Measurements from ENCODE around the gene FBLN2.

Gene FBLN2

GRCh38 chr3:13581485-13582365, 32.8 kb downstream of the FBLN2 start:
- no peak for DNase-seq (ENCODE audit: low spot score)

GRCh38 chr3:13582366-13583250, 33.7 kb downstream of the FBLN2 start:
- no peak for DNase-seq (ENCODE audit: low spot score)

DNA sequence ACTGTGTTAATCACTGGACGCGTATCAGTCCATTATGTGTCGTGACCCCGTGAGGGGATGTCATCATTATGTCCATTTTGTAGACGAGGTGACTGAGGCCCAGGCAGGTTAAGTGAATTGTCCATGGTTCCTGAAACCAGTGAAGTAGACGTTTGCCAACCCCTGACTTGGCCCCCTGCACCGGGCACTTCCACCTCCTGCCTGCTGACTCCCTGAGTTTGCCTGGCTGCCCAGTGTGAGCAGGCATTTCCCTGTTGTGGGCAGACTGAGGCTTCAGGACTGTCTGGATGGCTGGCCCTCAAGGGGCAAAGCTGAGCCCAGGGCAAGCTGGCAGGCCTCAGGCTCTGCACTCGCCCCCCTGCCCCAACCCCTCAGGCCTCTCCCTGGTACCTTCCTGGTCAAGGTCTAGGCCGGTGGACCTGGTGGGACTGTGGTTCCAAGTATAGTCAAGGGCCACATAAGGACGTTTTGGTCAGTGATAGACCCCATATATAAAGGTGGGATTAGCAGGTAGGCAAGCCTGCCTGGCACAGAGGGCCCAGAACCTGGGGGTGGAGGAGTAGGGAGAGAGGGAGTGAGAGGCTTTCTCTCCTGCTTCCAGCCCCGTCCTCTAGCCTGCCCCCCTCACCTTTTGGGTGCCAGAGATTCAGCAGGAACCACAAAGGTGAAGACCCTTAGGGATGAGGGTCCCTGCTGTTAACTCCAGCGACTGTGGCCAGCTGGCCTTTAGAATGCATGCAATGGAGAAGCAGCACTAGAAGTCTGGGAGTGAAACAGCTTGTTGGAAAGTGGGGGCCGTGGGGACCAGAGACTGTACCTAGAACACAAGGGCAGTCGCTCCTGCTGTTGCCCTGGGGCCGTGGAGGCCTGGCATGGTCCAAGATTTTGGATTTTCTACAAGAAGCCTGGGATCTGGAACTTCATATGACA, 34.6 kb downstream of the FBLN2 start:
- DNase-seq (ENCODE audit: low spot score), result no peak

GRCh38 chr3:13584427-13584891, 35.5 kb downstream of the FBLN2 start:
- no peak for DNase-seq (ENCODE audit: low spot score)

GRCh38 chr3:13584901-13585300, 36.0 kb downstream of the FBLN2 start:
- no peak for DNase-seq (ENCODE audit: low spot score)

DNA sequence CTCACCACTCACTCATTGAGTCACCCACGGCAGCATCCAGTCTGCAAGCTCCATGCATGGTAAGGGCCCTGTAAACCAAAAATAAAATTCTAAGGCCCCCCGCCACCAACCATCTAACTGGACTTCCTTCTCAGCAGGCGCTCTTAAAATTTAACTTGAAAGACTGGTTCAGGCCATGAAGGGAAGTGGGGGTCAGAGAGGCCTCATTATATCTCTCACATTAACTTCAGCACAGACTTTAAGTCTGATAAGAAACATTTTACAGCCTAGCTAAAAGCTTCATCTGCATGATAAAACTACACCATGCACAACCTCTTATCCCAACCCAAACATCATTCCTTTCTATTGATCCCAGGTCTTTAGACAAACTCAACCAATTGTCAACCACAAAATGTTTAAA, 38.5 kb downstream of the FBLN2 start:
- no peak for DNase-seq (ENCODE audit: low spot score)

GRCh38 chr3:13588221-13588701, 39.3 kb downstream of the FBLN2 start:
- DNase-seq (ENCODE audit: low spot score), result no peak

DNA sequence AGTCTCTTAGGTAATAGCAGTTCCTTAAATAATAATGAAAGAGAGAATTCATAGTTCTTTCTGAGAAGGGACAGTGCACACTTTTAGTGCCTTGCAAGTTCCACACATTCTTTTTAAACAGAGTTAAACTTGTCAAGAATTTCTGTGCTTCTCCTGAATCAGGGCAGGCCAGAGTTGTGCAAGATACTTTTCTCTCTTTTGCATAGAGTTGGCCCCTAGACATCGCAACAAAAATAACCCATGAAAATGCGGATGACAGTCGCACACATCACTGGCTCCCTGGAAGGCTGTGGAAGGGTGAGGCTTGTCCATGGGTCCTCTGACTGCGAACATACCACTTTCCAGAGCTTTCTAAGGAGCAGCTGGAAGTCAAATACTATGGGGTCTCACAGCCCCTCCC, 40.1 kb downstream of the FBLN2 start:
- DNase-seq (ENCODE audit: low spot score), result no peak

GRCh38 chr3:13590841-13591520, 42.1 kb downstream of the FBLN2 start:
- no peak for DNase-seq (ENCODE audit: low spot score)

DNA sequence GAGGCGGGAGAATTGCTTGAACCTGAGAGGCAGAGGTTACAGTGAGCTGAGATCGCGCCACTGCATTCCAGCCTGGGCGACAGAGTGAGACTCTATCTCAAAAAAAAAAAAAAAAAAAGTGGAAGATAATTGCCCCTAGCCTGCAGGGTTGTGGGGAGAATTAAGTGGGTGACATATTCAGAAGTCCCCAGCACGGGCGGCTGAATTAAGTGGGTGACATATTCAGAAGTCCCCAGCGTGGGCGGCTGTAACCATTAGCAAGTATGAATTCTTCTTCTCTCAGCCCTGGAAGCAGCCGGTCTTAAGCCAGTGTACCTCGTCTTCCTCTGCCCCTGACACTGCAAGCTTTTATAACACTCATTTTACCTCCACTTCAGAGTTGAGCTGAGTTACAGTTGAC, 44.7 kb downstream of the FBLN2 start:
- DNase-seq (ENCODE audit: low spot score), result no peak

DNA sequence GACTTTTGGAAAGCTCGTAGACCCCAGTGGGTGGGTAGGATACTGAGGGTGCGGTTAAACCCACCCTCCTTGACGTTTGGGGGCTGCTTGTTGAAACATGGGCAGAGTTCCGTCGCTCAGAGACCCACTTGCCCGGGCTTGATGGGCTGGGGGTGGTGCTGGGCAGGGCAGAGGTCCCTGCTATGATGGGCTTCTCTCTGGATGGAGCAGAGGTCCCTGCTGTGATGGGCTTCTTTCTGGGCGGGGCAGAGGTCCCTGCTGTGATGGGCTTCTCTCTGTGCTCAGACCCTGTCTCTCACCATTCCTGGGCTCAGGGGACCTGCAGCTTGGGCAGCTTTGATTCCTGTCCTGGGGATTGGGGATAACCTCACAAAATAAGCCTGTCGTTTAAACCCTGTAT, 45.2 kb downstream of the FBLN2 start:
- no peak for DNase-seq (ENCODE audit: low spot score)

DNA sequence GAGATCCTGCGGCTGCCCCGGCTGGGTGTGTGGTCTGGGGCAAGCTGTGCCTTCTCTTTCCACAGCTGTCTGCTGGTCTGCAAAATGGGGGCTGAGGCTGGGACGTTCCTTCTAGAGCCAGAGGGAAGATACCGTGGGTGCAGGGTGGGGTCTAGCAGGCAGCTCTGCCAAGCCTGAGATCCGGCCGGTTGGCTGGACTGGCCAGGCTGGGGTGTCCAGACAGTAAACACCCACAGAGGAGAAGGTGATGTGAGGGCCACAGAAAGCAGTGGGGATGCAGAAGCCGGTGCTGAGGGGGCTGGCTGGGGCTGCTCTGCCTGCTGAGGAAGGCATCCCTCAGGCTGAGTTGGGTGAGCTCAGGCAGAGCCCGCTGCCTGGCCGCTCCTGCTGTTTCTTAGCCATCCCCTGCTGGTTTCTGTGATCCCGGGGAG, 46.1 kb downstream of the FBLN2 start:
- DNase-seq (ENCODE audit: low spot score), result no peak

DNA sequence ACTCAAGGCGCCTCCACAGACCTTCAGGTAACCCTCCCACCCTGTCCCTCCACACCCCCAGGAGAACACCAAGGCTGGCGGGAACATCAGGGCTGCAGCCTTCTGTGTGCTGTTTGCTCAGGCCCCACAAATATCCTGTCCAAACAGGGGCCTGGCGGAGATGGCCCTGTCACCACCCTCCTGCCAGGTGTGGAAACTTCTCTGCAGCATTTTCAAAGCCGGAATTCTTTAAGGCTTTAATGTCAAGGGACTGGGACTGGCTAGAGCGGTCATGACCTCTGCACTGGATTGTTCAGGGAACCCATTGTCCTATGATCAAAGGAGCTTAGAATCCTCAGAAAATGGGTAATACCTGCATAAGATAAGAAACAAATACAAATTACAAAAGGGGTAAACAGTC, 46.6 kb downstream of the FBLN2 start:
- DNase-seq (ENCODE audit: low spot score), result no peak

- DNase-seq (ENCODE audit: low spot score), result no peak
Measured at GRCh38 chr3:13596426-13597205, 47.7 kb downstream of the FBLN2 start.

- no peak for DNase-seq (ENCODE audit: low spot score)
Measured at GRCh38 chr3:13597661-13598060, 48.7 kb downstream of the FBLN2 start.

- no peak for DNase-seq (ENCODE audit: low spot score)
Measured at GRCh38 chr3:13598201-13598600, 49.3 kb downstream of the FBLN2 start.

DNA sequence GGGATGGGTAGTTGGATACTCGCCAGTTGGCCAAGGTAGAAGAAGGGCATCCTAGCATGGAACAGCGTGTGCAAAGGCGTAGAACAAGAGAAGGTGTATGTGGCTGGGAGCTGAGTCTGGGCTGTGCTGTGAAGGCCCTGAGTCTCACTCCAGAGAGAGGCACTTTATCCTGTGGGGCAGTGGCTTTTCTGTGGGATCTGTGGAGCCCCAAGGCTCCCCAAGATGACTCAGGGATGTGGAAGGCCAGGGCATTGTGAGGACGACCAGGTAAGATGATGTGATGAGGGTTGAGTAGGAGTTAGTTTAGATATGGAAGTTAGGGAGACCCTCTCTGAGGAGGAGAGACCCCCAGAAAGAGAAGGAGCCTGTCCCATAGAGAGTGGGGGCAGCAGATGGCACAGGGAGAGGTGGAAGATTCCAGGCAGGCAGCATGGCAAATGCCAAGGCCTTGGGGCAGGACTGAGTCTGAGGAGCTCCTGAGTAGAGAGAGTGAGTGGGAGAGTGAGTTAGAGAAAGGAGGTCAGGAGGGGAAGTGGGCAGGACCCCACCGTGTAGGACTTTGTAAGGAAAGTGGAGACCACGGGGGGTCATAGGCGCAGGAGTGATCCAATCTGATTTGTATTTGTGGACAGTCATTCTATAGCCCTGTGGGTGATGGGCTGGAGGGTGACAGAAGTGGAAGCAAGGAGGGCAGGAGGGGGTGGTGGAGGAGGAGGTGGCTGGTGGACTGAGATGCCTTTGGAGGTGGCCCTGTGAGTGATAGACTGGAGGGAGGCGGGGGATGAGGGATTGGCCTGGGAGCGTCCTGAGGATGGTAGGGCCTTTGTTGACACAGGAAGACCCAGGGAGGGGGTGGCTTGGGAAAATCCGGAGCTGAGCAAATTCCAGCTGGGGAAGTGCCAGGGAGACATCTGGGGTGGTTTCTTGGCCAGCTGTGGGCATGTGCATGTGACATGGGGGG, 50.3 kb downstream of the FBLN2 start:
- DNase-seq (ENCODE audit: low spot score), result no peak

GRCh38 chr3:13599887-13600450, 51.0 kb downstream of the FBLN2 start:
- DNase-seq (ENCODE audit: low spot score), result no peak
